ENCODE data around the gene ARHGEF10L. TPM values are rescaled to one million over a fixed set of nuclear protein-coding genes. Genes with fewer than 3 reads are reported as not detected.

ARHGEF10L gene
- total RNA-seq, 2 experiments from 2014 or later: not detected

DNA sequence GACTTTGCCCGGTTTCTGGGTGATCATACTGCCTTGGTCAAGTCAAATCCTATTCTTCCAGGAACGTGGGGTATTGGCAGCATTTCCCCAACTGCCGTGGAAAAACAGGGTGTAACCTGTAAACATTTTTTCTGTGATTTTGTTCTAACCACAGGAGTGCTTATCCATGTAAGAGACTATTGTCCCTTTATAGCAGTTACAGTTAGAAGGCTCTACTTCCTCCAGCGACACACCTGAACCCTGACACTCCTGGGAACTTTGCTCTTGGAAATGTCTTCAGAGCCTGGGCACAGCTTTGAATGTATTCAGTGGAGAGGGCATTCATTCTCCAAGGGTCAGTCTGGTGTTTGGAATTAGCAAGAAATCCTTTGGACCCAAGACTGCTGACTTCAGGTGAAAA lies 26.4 kb upstream of the ARHGEF10L start:
- DNase-seq: no peak
- POLR2A ChIA-PET: no interaction called here
- no peaks in the 10 kb centered on the region for H3K4me1 Mint-ChIP-seq
- CTCF ChIA-PET: no interaction called here
- peaks cover 5% of the 10 kb centered on the region for H3K27me3 Mint-ChIP-seq
- no peak overlapping the region for H3K27ac Mint-ChIP-seq
- H3K36me3 Mint-ChIP-seq (ENCODE audit: low read depth): no peaks in the 10 kb centered on the region
- no peaks in the 10 kb centered on the region for H3K9me3 Mint-ChIP-seq
- H3K4me3 Mint-ChIP-seq: no peak overlapping the region

DNA sequence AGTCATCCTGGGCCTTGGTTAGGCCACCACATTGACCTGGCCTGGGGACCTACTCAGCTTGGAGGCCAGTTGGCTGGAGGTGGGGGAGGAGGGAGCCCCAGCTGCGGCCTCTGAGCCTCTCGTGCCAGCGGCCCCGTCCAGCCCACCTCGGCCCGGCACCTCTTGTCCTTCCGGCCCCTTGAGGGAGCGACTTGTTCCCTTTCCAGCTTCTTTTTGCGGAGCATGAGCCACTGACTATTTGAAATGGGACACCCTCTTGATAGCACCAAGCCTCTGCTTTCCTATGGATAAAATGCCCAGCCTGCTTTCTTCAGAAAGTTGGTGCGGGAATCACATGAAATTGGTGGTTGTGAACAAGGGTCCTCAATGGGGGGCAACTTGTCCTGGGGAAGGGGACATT lies 24.7 kb upstream of the ARHGEF10L start:
- Mint-ChIP-seq H3K27ac (no peak overlapping the region), H3K27me3 (peaks cover 5% of the 10 kb centered on the region), H3K36me3 (ENCODE audit: low read depth) (no peaks in the 10 kb centered on the region), H3K4me1 (no peaks in the 10 kb centered on the region), H3K9me3 (no peaks in the 10 kb centered on the region), H3K4me3 (no peak overlapping the region)
- no peak for DNase-seq
- POLR2A ChIA-PET: interaction anchor here (0.6 kb wide), 1 partner anchor 86 kb away, joined by 3 read pairs; no protein-coding TSS in a partner anchor
- CTCF ChIA-PET: no interaction called here

DNA sequence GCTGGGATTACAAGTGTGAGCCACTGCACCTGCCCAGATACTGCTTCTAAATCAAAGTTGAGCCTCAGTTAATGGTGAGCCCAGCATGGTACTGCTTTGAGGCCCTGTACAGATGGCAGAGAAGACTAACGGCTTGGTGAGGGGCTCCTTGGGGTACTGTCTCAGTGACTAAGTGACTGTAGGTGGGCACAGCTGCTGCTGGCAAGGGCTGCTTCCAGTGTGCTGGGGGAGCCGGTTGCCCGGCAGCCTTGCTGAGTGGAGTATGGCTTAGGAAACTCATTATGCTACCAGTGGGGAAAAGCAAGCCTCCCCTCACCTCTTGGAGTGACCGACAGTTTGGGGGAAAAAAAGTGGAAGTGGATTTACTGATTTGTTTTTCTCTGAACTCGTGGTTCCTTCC lies 23.6 kb upstream of the ARHGEF10L start:
- CTCF ChIA-PET: no interaction called here
- H3K27ac Mint-ChIP-seq: no peak overlapping the region

DNA sequence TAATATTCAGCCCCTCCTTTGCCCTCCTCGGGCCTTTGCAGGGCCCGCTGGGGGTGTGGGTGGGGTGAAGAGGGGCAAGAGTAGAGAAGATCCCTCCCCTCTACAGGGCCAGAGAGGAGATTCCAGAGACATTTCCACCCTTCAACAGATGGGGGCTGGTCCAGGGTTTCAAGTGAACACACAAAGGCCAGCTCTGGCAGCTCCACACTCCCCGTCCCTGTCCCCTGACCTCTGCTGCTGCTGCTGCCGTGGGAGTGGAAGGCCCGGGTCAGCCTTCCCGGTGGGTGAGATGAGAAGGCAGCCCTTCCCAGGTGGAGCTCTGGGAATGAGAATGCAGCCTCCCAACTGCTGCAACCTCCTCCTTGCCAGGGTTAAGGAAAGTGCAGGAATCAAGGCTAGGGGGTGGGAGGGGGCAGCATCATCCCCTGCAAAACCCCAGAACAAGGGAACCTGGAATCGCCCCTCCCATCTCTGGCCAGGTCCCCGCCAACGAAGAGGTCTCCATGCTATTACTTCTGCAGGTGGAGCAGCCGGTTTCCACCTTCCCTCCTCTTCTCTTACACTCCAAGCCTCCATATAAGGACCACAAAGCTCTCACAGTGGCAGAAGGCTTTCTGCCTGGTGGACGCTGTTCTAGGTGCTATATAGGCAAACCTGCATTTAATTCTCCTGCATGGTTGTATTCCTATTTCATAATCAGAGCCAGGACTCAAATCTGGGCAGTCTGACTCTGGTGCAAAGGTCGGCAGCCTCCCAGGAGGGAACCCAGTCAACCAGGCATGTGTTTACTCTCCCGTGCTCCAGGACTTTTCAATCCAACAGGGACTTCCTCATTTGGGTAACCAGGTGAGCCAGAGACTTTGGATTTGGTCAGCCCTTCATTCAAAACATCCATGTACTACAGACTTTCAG lies 22.9 kb upstream of the ARHGEF10L start:
- Mint-ChIP-seq H3K4me3 (no peak overlapping the region), H3K36me3 (ENCODE audit: low read depth) (no peaks in the 10 kb centered on the region), H3K27ac (no peak overlapping the region), H3K9me3 (no peaks in the 10 kb centered on the region), H3K4me1 (no peaks in the 10 kb centered on the region), H3K27me3 (peaks cover 5% of the 10 kb centered on the region)
- ChIA-PET CTCF (no interaction called here), POLR2A (no interaction called here)
- DNase-seq: no peak

More for the DNA sequence above, 23.6 kb upstream of the ARHGEF10L start:
- DNase-seq: no peak
- Mint-ChIP-seq H3K4me3 (no peak overlapping the region), H3K4me1 (no peaks in the 10 kb centered on the region), H3K9me3 (no peaks in the 10 kb centered on the region), H3K27me3 (peaks cover 5% of the 10 kb centered on the region), H3K36me3 (ENCODE audit: low read depth) (no peaks in the 10 kb centered on the region)
- POLR2A ChIA-PET: no interaction called here

DNA sequence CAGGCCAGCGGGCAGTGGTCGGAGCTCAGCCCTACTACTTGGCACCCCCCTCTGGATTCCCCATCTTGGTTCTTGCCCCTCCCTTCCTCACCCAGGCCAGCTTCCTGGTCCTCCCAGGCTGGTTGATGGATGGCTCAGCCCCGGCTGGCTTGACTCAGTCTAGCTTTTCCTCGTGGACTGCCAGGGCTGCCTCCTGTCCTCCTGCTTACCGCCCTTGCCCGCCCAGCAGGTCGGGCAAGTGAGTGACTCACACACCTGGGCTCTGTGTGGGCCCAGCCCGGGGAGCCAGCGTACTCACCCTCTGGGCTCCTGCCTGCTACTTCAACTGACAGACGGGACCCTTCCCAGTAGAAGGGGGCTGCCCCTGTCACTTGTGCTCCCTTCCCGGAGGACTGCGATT lies 19.5 kb upstream of the ARHGEF10L start:
- Mint-ChIP-seq H3K4me1 (no peaks in the 10 kb centered on the region), H3K27me3 (peaks cover 7% of the 10 kb centered on the region), H3K4me3 (no peak overlapping the region), H3K9me3 (no peaks in the 10 kb centered on the region), H3K27ac (no peak overlapping the region), H3K36me3 (ENCODE audit: low read depth) (no peaks in the 10 kb centered on the region)
- DNase-seq: no peak
- ChIA-PET CTCF (interaction anchor here (1.3 kb wide), 1 partner anchor 81 kb away, joined by 4 read pairs; the partner anchor contains the start of gene RCC2), POLR2A (no interaction called here)

DNA sequence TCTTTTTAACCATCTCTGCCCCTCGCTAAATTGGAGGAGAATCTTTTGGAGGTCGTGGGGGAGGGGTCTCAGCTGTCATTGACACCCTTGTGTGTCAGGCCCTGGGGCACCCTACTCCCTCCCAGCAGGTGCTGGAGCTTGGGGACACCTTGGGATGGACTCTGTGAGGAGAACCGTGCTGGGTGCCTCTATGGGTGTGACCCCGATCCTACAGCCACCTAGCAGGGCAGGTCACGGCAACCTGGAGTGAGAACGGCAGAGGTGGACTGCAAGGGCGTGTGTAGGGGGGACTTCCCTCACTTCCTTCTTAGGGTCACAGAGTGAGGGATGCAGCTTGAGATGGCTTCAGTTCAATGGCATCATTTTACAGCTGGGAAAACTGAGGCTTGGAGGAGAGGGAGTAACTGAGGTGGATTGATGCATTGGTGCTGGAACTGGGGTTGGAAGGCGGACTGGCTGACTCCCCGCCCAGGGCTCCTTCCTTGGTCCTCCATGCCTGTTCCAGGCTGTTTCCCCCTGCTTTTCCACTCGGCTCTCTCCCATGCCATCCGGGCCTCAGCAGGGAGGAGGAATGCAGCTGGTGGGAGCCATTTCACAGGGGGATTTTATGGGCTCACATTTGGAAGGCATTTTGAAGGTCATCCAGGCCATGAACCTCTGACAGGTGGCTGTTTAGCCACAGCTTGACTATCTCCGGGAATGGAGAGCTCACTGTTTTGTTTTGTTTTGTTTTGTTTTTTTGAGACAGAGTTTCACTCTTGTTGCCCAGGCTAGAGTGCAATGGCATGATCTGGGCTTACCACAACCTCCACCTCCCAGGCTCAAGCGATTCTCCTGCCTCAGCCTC lies 18.8 kb upstream of the ARHGEF10L start:
- H3K36me3 Mint-ChIP-seq (ENCODE audit: low read depth): no peaks in the 10 kb centered on the region
- peaks cover 7% of the 10 kb centered on the region for H3K27me3 Mint-ChIP-seq
- DNase-seq: no peak
- ChIA-PET CTCF (interaction anchor here (1.3 kb wide), 1 partner anchor 82 kb away, joined by 4 read pairs; the partner anchor contains the start of gene RCC2), POLR2A (no interaction called here)
- no peaks in the 10 kb centered on the region for H3K9me3 Mint-ChIP-seq
- H3K4me3 Mint-ChIP-seq: no peak overlapping the region
- H3K27ac Mint-ChIP-seq: no peak overlapping the region
- no peaks in the 10 kb centered on the region for H3K4me1 Mint-ChIP-seq

DNA sequence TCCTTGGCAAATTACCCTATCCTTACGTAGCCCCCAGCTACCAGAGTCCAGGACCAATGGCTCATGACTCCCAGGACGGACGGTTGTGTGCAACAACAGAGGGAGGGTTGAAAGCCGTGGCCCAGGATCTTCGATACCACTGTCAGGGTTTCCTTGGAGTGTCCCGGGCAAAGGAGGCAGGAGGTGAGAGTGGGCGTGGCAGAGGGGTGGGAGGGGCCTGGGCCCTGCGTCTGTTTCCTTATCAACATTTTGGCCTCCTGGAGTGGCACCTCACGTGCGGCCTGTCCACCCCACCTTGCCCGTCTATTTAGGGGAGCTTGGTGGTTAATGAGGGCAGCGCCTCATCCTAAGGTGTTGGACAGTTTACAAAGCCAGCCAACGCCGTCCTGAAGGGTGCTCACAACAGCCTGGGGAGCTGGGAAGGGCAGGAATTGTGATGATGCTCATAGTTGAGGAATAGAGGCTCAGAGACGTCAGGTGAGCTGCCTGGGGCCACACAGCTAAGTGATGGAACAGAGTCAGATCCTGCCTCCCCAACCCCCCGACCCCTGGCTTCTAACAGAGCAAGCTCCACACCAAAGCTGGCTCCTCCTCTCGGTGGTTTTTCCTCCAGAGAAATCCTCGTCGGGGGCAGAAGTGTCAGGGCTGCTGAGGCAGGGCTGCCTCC lies 17.4 kb upstream of the ARHGEF10L start:
- POLR2A ChIA-PET: no interaction called here
- Mint-ChIP-seq H3K36me3 (ENCODE audit: low read depth) (no peaks in the 10 kb centered on the region), H3K4me1 (no peaks in the 10 kb centered on the region), H3K9me3 (no peaks in the 10 kb centered on the region), H3K4me3 (no peak overlapping the region), H3K27me3 (peaks cover 5% of the 10 kb centered on the region), H3K27ac (no peak overlapping the region)
- CTCF ChIA-PET: no interaction called here
- no peak for DNase-seq

DNA sequence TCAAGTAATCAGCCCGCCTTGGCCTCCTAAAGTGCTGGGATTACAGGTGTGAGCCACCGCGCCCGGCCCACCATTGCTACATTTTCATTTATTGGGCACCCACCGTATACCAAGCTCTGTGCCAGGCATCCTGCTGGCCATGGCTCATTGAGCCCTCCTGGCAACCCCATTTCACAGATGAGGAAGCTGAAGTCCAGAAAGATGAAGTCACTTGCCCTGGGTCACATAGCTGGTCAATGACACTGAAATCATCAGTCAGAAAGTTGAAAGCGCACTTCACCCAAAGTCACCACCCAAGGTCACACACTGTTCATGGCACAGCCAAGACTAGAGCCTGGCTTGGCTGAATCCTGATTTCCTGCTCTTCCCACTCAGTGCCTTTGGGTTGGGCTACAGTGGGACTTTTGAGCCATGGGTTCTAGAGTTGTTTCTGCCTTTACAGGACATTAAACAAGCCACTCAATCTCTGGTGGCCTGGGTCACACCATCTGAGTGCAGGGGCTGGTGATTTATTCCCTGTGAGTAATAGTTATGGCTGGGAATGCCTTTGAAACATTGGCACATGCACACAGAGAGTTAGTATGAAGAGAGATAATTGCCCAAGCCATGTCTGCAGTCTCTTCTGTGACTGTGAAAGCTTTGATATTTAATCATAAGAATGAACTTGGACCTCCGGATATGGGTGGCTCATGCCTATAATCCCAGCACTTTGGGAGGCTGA lies 16.0 kb upstream of the ARHGEF10L start:
- POLR2A ChIA-PET: no interaction called here
- H3K4me3 Mint-ChIP-seq: no peak overlapping the region
- no peaks in the 10 kb centered on the region for H3K4me1 Mint-ChIP-seq

DNA sequence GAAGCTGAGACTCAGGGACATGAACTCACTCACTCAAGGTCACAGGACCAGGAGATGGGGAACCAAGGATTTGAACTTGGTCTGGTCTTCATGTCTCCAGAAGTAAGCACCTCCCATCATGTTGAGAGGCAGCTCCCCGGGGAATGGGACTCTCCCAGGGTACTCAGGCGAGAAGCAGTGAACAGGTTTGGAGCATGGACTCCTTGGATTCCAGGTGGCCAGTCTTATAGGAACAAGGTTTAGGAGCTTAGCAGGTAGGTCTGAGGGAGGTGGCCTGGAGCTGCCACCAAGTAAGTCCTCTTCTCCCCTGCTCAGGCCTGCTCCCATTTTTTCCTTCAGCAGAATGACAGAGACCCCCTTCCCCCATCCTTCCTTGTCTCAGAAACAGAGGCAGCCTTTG lies 14.9 kb upstream of the ARHGEF10L start:
- Mint-ChIP-seq H3K4me1 (no peaks in the 10 kb centered on the region), H3K9me3 (no peaks in the 10 kb centered on the region), H3K36me3 (ENCODE audit: low read depth) (no peaks in the 10 kb centered on the region), H3K27me3 (peaks cover 9% of the 10 kb centered on the region), H3K4me3 (no peak overlapping the region), H3K27ac (no peak overlapping the region)
- DNase-seq: no peak
- CTCF ChIA-PET: no interaction called here
- POLR2A ChIA-PET: no interaction called here

More for the DNA sequence above, 16.0 kb upstream of the ARHGEF10L start:
- H3K27ac Mint-ChIP-seq: no peak overlapping the region
- no peaks in the 10 kb centered on the region for H3K9me3 Mint-ChIP-seq
- CTCF ChIA-PET: no interaction called here
- no peaks in the 10 kb centered on the region for H3K36me3 Mint-ChIP-seq (ENCODE audit: low read depth)
- DNase-seq: no peak
- H3K27me3 Mint-ChIP-seq: peaks cover 6% of the 10 kb centered on the region

DNA sequence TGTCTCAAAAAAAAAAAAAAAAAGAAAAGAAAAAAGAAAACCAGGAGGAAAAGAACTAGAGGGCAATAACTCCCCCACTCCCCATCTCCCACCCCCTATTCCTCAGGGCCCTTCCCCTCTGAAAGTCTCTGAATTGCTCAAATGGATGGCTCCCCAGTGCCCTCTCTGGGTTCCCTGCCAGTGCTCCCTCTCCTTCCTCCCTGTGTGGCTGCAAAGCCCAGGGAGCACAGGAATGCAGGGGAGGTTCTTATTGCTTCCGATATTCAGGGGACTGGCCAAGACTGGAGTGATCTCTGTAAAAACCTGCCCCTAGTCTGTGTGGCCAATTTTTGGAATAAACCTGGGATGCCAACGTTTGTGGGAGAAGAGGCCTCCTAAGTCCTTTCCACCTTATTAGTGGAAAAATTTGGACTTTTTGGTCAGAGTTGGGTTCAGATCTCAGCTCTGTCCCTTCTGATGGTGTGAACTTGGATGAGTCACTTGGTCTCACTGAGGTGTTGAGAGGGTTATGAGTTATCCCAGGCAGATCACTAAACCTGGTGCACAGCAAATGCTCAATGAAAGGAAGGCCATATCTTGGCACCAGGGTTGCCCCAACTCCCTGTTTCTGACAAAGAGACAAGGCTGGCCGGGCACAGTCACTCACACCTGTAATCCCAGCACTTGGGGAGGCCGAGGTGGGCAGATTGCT lies 13.4 kb upstream of the ARHGEF10L start:
- POLR2A ChIA-PET: no interaction called here
- CTCF ChIA-PET: no interaction called here
- H3K27ac Mint-ChIP-seq: no peak overlapping the region
- no peaks in the 10 kb centered on the region for H3K4me1 Mint-ChIP-seq
- peaks cover 9% of the 10 kb centered on the region for H3K27me3 Mint-ChIP-seq
- DNase-seq: no peak
- H3K4me3 Mint-ChIP-seq: no peak overlapping the region
- no peaks in the 10 kb centered on the region for H3K9me3 Mint-ChIP-seq
- no peaks in the 10 kb centered on the region for H3K36me3 Mint-ChIP-seq (ENCODE audit: low read depth)

DNA sequence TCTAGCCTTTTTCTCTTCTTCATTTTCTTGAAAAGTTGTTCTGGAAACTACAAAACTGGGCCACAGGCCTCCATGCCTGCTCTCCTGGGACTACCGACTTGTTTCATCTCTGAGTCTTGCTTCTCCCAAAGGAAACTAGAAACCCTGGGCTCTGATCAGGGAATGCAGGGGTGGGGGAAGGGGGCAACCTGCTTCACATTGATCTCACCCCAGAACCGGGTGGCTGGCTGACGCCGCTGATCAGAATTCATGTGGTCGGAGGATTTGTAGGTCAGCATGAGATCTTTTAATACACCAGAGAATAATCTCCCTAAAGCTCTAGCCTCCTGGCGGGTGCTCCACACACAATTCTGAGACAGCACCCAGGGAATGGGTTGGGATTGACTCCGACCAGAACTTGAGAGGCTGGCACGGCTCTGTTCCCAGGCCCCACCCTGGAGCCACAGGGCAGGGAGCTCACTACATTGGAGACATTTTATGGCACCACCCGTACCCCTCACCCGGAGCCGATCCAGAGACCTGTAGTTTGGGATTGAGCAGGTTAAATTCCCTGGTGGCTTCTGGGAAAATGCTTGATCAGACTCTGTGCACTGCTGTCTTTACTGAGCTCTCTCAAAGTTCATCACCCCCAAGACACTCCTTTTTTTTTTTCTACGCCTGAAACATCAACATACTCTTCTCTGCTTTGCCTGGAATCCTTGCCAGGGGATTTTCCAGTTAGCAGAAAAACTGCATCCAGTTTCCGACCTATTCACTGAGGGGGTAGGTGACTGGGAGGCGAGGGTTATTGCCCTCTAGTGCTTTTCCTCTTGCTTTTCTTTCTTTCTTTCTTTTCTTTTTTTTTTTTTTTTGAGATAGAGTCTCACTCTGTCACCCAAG lies 12.2 kb upstream of the ARHGEF10L start:
- Mint-ChIP-seq H3K4me1 (no peaks in the 10 kb centered on the region), H3K27me3 (peaks cover 9% of the 10 kb centered on the region), H3K4me3 (no peak overlapping the region), H3K9me3 (no peaks in the 10 kb centered on the region), H3K27ac (no peak overlapping the region), H3K36me3 (ENCODE audit: low read depth) (no peaks in the 10 kb centered on the region)
- ChIA-PET POLR2A (no interaction called here), CTCF (no interaction called here)
- DNase-seq: no peak

DNA sequence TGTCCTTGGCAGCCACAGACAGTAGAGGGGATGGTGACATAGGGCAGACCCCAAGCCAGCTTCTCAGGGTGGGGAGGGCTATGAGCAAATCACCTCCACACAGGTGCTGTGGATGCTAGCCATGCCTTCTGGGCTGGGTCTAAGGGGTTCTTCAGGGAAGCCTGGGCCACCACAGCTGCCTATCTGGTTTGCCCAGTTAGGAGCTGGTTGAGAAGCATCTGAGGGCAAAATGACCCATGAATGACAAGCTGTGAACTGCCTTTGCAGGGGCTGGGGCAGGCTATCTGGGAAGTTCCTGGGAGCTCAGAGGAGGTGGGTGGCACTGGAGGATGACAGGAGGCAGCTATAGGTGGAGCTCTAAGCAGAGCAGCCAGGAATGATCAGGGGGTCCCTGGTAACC lies 10.1 kb upstream of the ARHGEF10L start:
- Mint-ChIP-seq H3K27ac (no peak overlapping the region), H3K9me3 (no peaks in the 10 kb centered on the region), H3K4me3 (no peak overlapping the region), H3K27me3 (peaks cover 8% of the 10 kb centered on the region), H3K36me3 (ENCODE audit: low read depth) (no peaks in the 10 kb centered on the region), H3K4me1 (no peaks in the 10 kb centered on the region)
- ChIA-PET CTCF (no interaction called here), POLR2A (no interaction called here)
- DNase-seq: no peak
